ENCODE data around the gene C1QTNF6.

C1QTNF6 gene

DNA sequence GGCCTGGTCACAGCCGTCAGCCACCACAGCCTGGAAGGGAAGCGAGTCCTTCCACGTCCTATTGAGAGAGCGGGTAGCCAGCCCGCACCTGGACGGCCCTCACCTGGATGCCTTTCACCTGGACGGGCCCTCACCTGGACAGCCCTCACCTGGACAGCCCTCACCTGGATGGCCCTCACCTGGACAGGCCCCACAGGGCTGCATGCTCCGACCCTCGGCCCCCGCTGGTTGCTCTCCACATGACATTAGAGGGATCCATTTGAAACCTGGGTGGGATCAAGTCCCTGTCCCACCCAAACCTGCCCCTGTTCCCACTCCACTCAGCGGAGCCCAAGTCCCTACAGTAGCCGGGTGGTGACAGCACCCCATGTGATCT, 3.7 kb downstream of the C1QTNF6 start (continued):
- no peak for TF ChIP-seq BACH2 (CRISPR knock-in tag; IDR thresholded peaks at IDR 0.05; ENCODE audit: borderline replicate concordance)

DNA sequence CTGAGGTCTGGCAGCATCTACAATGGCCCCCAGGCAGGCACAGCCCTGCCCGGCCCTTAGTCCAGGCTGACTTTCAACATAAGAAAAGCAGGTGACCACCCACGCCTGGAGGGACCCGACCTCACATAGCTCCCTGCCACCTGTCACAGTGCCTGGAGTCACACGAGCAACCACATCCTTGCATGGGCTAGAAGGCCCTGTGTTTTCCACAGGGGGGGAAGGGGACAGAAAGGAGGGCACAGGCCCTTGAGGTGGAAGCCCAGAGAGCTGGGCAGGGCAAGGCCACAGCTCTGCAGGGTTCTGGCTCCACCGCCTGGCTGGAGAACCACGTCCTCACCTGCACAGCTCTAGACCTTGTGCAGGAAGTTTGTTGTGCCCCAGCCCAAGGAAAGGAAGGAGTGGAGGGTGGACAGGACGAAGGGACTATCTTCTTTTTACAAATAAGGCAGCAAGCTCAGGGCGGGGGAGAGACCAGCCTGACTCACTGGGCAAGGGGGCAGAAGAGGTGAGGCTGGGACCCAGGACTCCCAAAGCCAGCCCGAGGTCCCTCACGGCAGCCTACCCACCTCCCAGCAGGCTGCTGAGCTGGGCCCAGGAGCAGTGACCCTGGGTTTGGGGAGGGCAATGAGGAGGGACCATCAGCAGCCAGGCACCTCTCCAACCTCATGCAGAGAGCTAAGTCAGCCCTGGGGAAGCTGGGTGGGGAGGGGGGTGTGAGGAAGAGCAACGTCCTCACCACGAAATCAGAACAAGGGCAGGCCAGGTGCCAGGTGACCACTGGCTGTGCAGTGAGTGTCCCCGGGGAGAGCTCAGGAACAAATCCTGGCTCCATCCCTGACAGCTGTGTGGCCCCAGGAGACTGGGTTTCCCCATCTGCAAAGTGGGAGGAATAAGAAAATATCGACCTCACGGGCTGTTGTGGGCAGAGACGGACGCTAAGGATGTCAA, 4.3 kb downstream of the C1QTNF6 start:
- TF ChIP-seq ZFP3 (CRISPR knock-in tag; IDR thresholded peaks at IDR 0.05): no peak
- no peak for TF ChIP-seq TOX (CRISPR knock-in tag; IDR thresholded peaks at IDR 0.05; ENCODE audit: borderline replicate concordance)
- no peak for TF ChIP-seq TCF4 (CRISPR knock-in tag; IDR thresholded peaks at IDR 0.05; ENCODE audit: borderline replicate concordance)
- no peak for TF ChIP-seq ZNF565 (CRISPR knock-in tag; conservative IDR thresholded peaks at IDR 0.05; ENCODE audit: low read depth)
- TF ChIP-seq, protein P1, sequence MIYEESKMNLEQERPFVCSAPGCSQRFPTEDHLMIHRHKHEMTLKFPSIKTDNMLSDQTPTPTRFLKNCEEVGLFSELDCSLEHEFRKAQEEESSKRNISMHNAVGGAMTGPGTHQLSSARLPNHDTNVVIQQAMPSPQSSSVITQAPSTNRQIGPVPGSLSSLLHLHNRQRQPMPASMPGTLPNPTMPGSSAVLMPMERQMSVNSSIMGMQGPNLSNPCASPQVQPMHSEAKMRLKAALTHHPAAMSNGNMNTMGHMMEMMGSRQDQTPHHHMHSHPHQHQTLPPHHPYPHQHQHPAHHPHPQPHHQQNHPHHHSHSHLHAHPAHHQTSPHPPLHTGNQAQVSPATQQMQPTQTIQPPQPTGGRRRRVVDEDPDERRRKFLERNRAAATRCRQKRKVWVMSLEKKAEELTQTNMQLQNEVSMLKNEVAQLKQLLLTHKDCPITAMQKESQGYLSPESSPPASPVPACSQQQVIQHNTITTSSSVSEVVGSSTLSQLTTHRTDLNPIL (CRISPR knock-in tag; IDR thresholded peaks at IDR 0.05; ENCODE audit: low read depth): no peak
- no peak for TF ChIP-seq ZC3H10 (CRISPR knock-in tag; IDR thresholded peaks at IDR 0.05)
- TF ChIP-seq, protein P2, sequence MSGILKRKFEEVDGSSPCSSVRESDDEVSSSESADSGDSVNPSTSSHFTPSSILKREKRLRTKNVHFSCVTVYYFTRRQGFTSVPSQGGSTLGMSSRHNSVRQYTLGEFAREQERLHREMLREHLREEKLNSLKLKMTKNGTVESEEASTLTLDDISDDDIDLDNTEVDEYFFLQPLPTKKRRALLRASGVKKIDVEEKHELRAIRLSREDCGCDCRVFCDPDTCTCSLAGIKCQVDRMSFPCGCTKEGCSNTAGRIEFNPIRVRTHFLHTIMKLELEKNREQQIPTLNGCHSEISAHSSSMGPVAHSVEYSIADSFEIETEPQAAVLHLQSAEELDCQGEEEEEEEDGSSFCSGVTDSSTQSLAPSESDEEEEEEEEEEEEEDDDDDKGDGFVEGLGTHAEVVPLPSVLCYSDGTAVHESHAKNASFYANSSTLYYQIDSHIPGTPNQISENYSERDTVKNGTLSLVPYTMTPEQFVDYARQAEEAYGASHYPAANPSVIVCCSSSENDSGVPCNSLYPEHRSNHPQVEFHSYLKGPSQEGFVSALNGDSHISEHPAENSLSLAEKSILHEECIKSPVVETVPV (CRISPR knock-in tag; IDR thresholded peaks at IDR 0.05): no peak
- no peak for TF ChIP-seq ZNF70 (CRISPR knock-in tag; IDR thresholded peaks at IDR 0.05)
- TF ChIP-seq OSR1 (CRISPR knock-in tag; IDR thresholded peaks at IDR 0.05): no peak
- TF ChIP-seq, protein P3, sequence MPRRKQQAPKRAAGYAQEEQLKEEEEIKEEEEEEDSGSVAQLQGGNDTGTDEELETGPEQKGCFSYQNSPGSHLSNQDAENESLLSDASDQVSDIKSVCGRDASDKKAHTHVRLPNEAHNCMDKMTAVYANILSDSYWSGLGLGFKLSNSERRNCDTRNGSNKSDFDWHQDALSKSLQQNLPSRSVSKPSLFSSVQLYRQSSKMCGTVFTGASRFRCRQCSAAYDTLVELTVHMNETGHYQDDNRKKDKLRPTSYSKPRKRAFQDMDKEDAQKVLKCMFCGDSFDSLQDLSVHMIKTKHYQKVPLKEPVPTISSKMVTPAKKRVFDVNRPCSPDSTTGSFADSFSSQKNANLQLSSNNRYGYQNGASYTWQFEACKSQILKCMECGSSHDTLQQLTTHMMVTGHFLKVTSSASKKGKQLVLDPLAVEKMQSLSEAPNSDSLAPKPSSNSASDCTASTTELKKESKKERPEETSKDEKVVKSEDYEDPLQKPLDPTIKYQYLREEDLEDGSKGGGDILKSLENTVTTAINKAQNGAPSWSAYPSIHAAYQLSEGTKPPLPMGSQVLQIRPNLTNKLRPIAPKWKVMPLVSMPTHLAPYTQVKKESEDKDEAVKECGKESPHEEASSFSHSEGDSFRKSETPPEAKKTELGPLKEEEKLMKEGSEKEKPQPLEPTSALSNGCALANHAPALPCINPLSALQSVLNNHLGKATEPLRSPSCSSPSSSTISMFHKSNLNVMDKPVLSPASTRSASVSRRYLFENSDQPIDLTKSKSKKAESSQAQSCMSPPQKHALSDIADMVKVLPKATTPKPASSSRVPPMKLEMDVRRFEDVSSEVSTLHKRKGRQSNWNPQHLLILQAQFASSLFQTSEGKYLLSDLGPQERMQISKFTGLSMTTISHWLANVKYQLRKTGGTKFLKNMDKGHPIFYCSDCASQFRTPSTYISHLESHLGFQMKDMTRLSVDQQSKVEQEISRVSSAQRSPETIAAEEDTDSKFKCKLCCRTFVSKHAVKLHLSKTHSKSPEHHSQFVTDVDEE (CRISPR knock-in tag; IDR thresholded peaks at IDR 0.05): no peak
- TF ChIP-seq, protein P4, sequence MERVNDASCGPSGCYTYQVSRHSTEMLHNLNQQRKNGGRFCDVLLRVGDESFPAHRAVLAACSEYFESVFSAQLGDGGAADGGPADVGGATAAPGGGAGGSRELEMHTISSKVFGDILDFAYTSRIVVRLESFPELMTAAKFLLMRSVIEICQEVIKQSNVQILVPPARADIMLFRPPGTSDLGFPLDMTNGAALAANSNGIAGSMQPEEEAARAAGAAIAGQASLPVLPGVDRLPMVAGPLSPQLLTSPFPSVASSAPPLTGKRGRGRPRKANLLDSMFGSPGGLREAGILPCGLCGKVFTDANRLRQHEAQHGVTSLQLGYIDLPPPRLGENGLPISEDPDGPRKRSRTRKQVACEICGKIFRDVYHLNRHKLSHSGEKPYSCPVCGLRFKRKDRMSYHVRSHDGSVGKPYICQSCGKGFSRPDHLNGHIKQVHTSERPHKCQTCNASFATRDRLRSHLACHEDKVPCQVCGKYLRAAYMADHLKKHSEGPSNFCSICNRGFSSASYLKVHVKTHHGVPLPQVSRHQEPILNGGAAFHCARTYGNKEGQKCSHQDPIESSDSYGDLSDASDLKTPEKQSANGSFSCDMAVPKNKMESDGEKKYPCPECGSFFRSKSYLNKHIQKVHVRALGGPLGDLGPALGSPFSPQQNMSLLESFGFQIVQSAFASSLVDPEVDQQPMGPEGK (CRISPR knock-in tag; IDR thresholded peaks at IDR 0.05; ENCODE audit: borderline replicate concordance): no peak
- TF ChIP-seq SNAI2 (CRISPR knock-in tag; IDR thresholded peaks at IDR 0.05): no peak
- TF ChIP-seq ZFP30 (CRISPR knock-in tag; IDR thresholded peaks at IDR 0.05): no peak
- no peak for TF ChIP-seq ESRRG (CRISPR knock-in tag; IDR thresholded peaks at IDR 0.05)
- no peak for TF ChIP-seq BACH2 (CRISPR knock-in tag; IDR thresholded peaks at IDR 0.05; ENCODE audit: borderline replicate concordance)
- no peak for TF ChIP-seq ISL1 (CRISPR knock-in tag; IDR thresholded peaks at IDR 0.05)
- ATAC-seq: no peak

DNA sequence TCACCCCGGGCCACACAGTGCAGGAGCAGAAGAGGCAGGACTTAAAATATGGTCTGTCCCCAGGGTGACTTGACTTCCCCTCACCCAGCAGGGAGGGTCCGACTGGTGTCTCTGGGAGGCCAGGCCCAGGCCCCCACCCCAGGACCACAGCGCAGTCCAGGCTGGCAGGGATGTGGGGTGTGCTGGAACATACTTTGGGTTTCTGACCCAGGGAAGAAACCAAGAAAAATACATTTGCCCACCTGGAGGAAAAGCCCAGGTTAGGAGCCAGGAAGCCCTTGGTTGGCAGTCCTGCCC, 5.2 kb downstream of the C1QTNF6 start:
- TF ChIP-seq, protein P4 (CRISPR knock-in tag; IDR thresholded peaks at IDR 0.05; ENCODE audit: borderline replicate concordance): no peak
- TF ChIP-seq, protein P1 (CRISPR knock-in tag; IDR thresholded peaks at IDR 0.05; ENCODE audit: low read depth): no peak
- TF ChIP-seq ZFP30 (CRISPR knock-in tag; IDR thresholded peaks at IDR 0.05) (no peak), ISL1 (CRISPR knock-in tag; IDR thresholded peaks at IDR 0.05) (no peak), TCF4 (CRISPR knock-in tag; IDR thresholded peaks at IDR 0.05; ENCODE audit: borderline replicate concordance) (no peak), CSDC2 (CRISPR knock-in tag; IDR thresholded peaks at IDR 0.05) (no peak), ZC3H10 (CRISPR knock-in tag; IDR thresholded peaks at IDR 0.05) (no peak), TOX (CRISPR knock-in tag; IDR thresholded peaks at IDR 0.05; ENCODE audit: borderline replicate concordance) (no peak), ARNTL (CRISPR knock-in tag; IDR thresholded peaks at IDR 0.05; ENCODE audit: borderline replicate concordance, low read depth) (no peak), ESRRG (CRISPR knock-in tag; IDR thresholded peaks at IDR 0.05) (no peak), PPARA (CRISPR knock-in tag; IDR thresholded peaks at IDR 0.05; ENCODE audit: borderline replicate concordance) (no peak), SNAI2 (CRISPR knock-in tag; IDR thresholded peaks at IDR 0.05) (no peak), RARB (CRISPR knock-in tag; IDR thresholded peaks at IDR 0.05) (no peak)
- TF ChIP-seq, protein P3 (CRISPR knock-in tag; IDR thresholded peaks at IDR 0.05): no peak

More for the DNA sequence above, 5.2 kb downstream of the C1QTNF6 start:
- ATAC-seq: no peak
